Measurements from ENCODE around the gene SMYD3.

SMYD3 gene

GRCh38 chr1:246155923-246156322 is 351.2 kb downstream of the SMYD3 start:
- in situ Hi-C loops (cut with MboI; ENCODE audit: low sequenced_read_pairs) = no loop called here

GRCh38 chr1:246153796-246154212 is 353.3 kb downstream of the SMYD3 start:
- in situ Hi-C loops (cut with MboI; ENCODE audit: low sequenced_read_pairs) = no loop called here

- in situ Hi-C loops (cut with MboI; ENCODE audit: low sequenced_read_pairs) = no loop called here
These were observed 354.1 kb downstream of the SMYD3 start for GRCh38 chr1:246152986-246153431.

- in situ Hi-C loops (cut with MboI; ENCODE audit: low sequenced_read_pairs) = no loop called here
These were observed 355.2 kb downstream of the SMYD3 start for GRCh38 chr1:246151796-246152434.

- in situ Hi-C loops (cut with MboI; ENCODE audit: low sequenced_read_pairs) = no loop called here
These were observed 357.5 kb downstream of the SMYD3 start for GRCh38 chr1:246149543-246149942.

GRCh38 chr1:246147524-246148461 is 359.3 kb downstream of the SMYD3 start:
- in situ Hi-C loops (cut with MboI; ENCODE audit: low sequenced_read_pairs) = no loop called here

- in situ Hi-C loops (cut with MboI; ENCODE audit: low sequenced_read_pairs) = no loop called here
These were observed 360.1 kb downstream of the SMYD3 start for GRCh38 chr1:246146804-246147523.

GRCh38 chr1:246145900-246146299 is 361.2 kb downstream of the SMYD3 start:
- in situ Hi-C loops (cut with MboI; ENCODE audit: low sequenced_read_pairs) = no loop called here

- in situ Hi-C loops (cut with MboI; ENCODE audit: low sequenced_read_pairs) = no loop called here
These were observed 362.1 kb downstream of the SMYD3 start for GRCh38 chr1:246144931-246145330.

- in situ Hi-C loops (cut with MboI; ENCODE audit: low sequenced_read_pairs) = no loop called here
These were observed 364.7 kb downstream of the SMYD3 start for GRCh38 chr1:246142320-246142893.

- in situ Hi-C loops (cut with MboI; ENCODE audit: low sequenced_read_pairs) = no loop called here
These were observed 365.8 kb downstream of the SMYD3 start for GRCh38 chr1:246141306-246141705.

GRCh38 chr1:246139745-246140182 is 367.3 kb downstream of the SMYD3 start:
- in situ Hi-C loops (cut with MboI; ENCODE audit: low sequenced_read_pairs) = no loop called here

GRCh38 chr1:246138781-246139180 is 368.3 kb downstream of the SMYD3 start:
- in situ Hi-C loops (cut with MboI; ENCODE audit: low sequenced_read_pairs) = no loop called here

- in situ Hi-C loops (cut with MboI; ENCODE audit: low sequenced_read_pairs) = no loop called here
These were observed 370.6 kb downstream of the SMYD3 start for GRCh38 chr1:246136477-246136876.

GRCh38 chr1:246134789-246135188 is 372.3 kb downstream of the SMYD3 start:
- in situ Hi-C loops (cut with MboI; ENCODE audit: low sequenced_read_pairs) = no loop called here

GRCh38 chr1:246131095-246131494 is 376.0 kb downstream of the SMYD3 start:
- in situ Hi-C loops (cut with MboI; ENCODE audit: low sequenced_read_pairs) = no loop called here

- in situ Hi-C loops (cut with MboI; ENCODE audit: low sequenced_read_pairs) = no loop called here
These were observed 378.5 kb downstream of the SMYD3 start for GRCh38 chr1:246128494-246129069.

- in situ Hi-C loops (cut with MboI; ENCODE audit: low sequenced_read_pairs) = no loop called here
These were observed 380.5 kb downstream of the SMYD3 start for GRCh38 chr1:246126580-246126979.

- in situ Hi-C loops (cut with MboI; ENCODE audit: low sequenced_read_pairs) = no loop called here
These were observed 385.0 kb downstream of the SMYD3 start for GRCh38 chr1:246122071-246122470.

- in situ Hi-C loops (cut with MboI; ENCODE audit: low sequenced_read_pairs) = no loop called here
These were observed 385.5 kb downstream of the SMYD3 start for GRCh38 chr1:246121533-246121932.

All from hTERT RPE-1 (cell line).